Hair follicle dermal papilla cell (primary cell): ENCODE results near the gene OR1N2. TPM values are rescaled to one million over a fixed set of nuclear protein-coding genes. Genes with fewer than 3 reads are reported as not detected.

Experiments
- total RNA-seq: library from RNA; depleted of rRNA; stranded (reverse); fragments of >200 nt; gene quantifications from 2 replicates; pipeline ENCODE4 v1.2.3, GENCODE V29; 2012

The OR1N2 gene
- total RNA-seq: not detected in 2 replicates

GRCh38 chr9:122552812-122553211 lies at the start of gene OR1N2:
Gene OR1N2, plus strand, starts transcription at chr9:122553112. Its CDS starts 100 bp downstream, at chr9:122553212.

DNA sequence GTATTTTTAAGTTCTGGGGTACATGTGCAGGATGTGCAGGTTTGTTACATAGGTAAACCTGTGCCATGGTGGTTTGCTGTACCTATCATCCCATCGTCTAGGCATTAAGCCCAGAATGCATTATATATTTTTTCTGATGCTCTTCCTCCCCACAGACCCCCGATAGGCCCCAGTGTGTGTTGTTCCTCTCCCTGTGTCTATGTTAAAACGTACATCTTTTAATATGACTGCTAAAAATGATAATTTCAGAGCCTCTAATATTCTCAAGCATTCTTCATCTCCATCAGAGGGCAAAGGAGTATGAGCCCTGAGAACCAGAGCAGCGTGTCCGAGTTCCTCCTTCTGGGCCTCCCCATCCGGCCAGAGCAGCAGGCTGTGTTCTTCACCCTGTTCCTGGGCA lies 42.4 kb upstream of the OR1N2 start, which contains the start of gene OR1J2:
TSS of gene OR1J2 (plus strand) at position 301 of the 400 bp plus-strand sequence. CDS start at position 301, 0 bp downstream.

DNA sequence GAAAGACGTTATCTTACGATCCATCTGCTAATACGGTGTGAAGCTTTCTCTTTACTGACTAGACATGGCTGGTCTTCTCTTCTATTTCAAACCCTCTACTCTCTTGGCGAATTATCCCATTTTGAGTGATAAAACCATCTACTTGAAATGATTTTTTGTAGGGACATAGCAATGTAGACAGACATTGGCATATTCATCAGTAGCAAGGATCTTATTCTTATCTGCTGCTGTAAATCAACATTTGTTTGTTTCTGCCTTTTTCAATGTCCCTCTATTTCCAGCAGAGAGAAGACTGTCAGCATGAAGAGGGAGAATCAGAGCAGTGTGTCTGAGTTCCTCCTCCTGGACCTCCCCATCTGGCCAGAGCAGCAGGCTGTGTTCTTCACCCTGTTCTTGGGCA lies 34.1 kb upstream of the OR1N2 start, which contains the start of gene OR1J4:
TSS of gene OR1J4 (plus strand) at position 301 of the 400 bp plus-strand sequence. CDS start at position 301, 0 bp downstream.

DNA sequence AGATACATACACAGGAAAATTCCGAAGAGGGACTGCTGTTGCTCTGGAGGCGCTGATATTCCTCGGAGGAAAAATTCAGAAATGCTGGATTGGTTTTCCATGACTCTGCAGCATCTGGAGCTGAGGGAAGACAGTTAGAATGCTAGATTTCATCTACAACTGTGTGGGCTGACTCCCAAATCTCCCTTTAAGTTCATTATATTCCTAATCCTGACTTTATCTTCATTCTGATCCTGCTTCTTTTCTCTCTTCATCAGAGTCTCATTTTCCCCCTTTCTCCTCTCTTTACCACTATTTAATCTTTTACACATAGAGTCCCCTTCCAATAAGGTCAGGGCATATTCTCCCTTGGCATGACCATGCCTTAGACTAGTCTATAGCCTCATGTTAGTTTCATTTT lies 25.7 kb upstream of the OR1N2 start, which contains the start of gene OR1N1:
TSS of gene OR1N1 (minus strand) at position 101 of the 400 bp plus-strand sequence. CDS start at position 101, 0 bp downstream.

GRCh38 chr9:122583284-122583683 lies 30.4 kb downstream of the OR1N2 start, which contains the start of gene OR1L8:
Gene OR1L8, minus strand, starts transcription at chr9:122583384. Its CDS starts 14,907 bp downstream, at chr9:122568477.

Other genes starting within 250 kb of the OR1N2 start
- gene PTGS1, start 182.1 kb upstream of the OR1N2 start, total RNA-seq: 14.2 and 22.7 TPM in 2 replicates
- not detected in 2 replicates for gene OR1J1, start 75.2 kb upstream of the OR1N2 start, total RNA-seq
- gene OR1J2, start 42.3 kb upstream of the OR1N2 start, total RNA-seq: 0.24 and 0.32 TPM in 2 replicates
- gene OR1J4, start 34.0 kb upstream of the OR1N2 start, total RNA-seq: 0.49 TPM in 1 of 2 replicates, not detected in the other
- not detected in 2 replicates for gene OR1N1, start 25.8 kb upstream of the OR1N2 start, total RNA-seq
- 0.36 TPM in 1 of 2 replicates, not detected in the other for gene OR1L8, start 30.3 kb downstream of the OR1N2 start, total RNA-seq
- 0.36 and 0.65 TPM in 2 replicates for gene OR1Q1, start 61.6 kb downstream of the OR1N2 start, total RNA-seq
- not detected in 2 replicates for gene OR1B1, start 104.5 kb downstream of the OR1N2 start, total RNA-seq
- not detected in 2 replicates for gene OR1L1, start 108.6 kb downstream of the OR1N2 start, total RNA-seq
- gene OR1L3, start 122.0 kb downstream of the OR1N2 start, total RNA-seq: not detected in 2 replicates
- not detected in 2 replicates for gene OR1L4, start 170.9 kb downstream of the OR1N2 start, total RNA-seq
- not detected in 2 replicates for gene OR1L6, start 189.2 kb downstream of the OR1N2 start, total RNA-seq
- gene OR5C1, start 235.8 kb downstream of the OR1N2 start, total RNA-seq: not detected in 2 replicates
- gene OR1K1, start 247.0 kb downstream of the OR1N2 start, total RNA-seq: not detected in 2 replicates